Fibroblast of the aortic adventitia (primary cell): ENCODE results near the gene ANKDD1A. TPM values are rescaled to one million over a fixed set of nuclear protein-coding genes. Genes with fewer than 3 reads are reported as not detected.

Source experiments
- DNase-seq: peaks from one replicate; pipeline ENCODE4 v3.0.0-alpha.2; 2010; ENCODE audit warnings: low read depth
- H3K4me3 ChIP-seq: 2 replicates; pipeline ENCODE4 v1.5.1; 2011; ENCODE audit warnings: low read depth, mild to moderate bottlenecking, control low read depth, low read length, moderate library complexity
- CTCF ChIP-seq: IDR thresholded peaks from 2 replicates; pipeline ENCODE4 v1.5.1; 2011; ENCODE audit warnings: mild to moderate bottlenecking, low read length, control low read depth, inconsistent platforms; ENCODE audit not compliant: insufficient read depth
- total RNA-seq: library from RNA; depleted of rRNA; stranded (reverse); fragments of >200 nt; gene quantifications from 2 replicates; pipeline ENCODE4 v1.2.3, GENCODE V29; 2012; ENCODE audit warnings: low replicate concordance

ANKDD1A gene
- total RNA-seq, 1 donor = 2.9 TPM

GRCh38 chr15:64951777-64952418, 40.2 kb downstream of the ANKDD1A start:
- H3K4me3 ChIP-seq = no peak overlapping the region
- no peak for DNase-seq
- TF ChIP-seq CTCF = no peak

GRCh38 chr15:64954395-64954794, 42.7 kb downstream of the ANKDD1A start:
- DNase-seq = no peak
- no peak for TF ChIP-seq CTCF
- H3K4me3 ChIP-seq = no peak overlapping the region

- TF ChIP-seq CTCF = no peak
- no peak overlapping the region for H3K4me3 ChIP-seq
- DNase-seq = no peak
Observed at GRCh38 chr15:64959128-64959527, 47.4 kb downstream of the ANKDD1A start.

- no peak overlapping the region for H3K4me3 ChIP-seq
Observed at GRCh38 chr15:64960153-64960552, 48.5 kb downstream of the ANKDD1A start.

GRCh38 chr15:64961013-64961412, 49.3 kb downstream of the ANKDD1A start:
- DNase-seq = no peak
- no peak for TF ChIP-seq CTCF
- no peak overlapping the region for H3K4me3 ChIP-seq

More at GRCh38 chr15:64960153-64960552, 48.5 kb downstream of the ANKDD1A start:
- DNase-seq = no peak
- TF ChIP-seq CTCF = no peak

GRCh38 chr15:64969401-64969800, 57.7 kb downstream of the ANKDD1A start:
- no peak for DNase-seq
- no peak overlapping the region for H3K4me3 ChIP-seq
- TF ChIP-seq CTCF = no peak

GRCh38 chr15:64970698-64971097, 59.0 kb downstream of the ANKDD1A start:
- no peak for TF ChIP-seq CTCF
- no peak overlapping the region for H3K4me3 ChIP-seq
- no peak for DNase-seq
